K562 (cell line): ENCODE data around the gene COL5A3. TPM values are rescaled to one million over a fixed set of nuclear protein-coding genes. Genes with fewer than 3 reads are reported as not detected.

Experiments used
- ATAC-seq: fragments of 200-7000 bp; cut with Tn5 transposase; 3 replicates; pipeline ENCODE4 v1.9.1; 2020; ENCODE audit warnings: moderate library complexity
- BruUV-seq: library from RNA; stranded (reverse); fragments of 400-500 nt; replicated peaks from 2 replicates; lab custom pipeline; 2021; lab: Mats Ljungman, UMichigan
- CTCF ChIA-PET: fragments of 300-600 bp; formaldehyde crosslinking; extraction: SDS; loops from one replicate; lab custom pipeline; 2021; ENCODE audit warnings: low intra/inter-chr PET ratio; lab: Yijun Ruan, JAX
- POLR2A ChIA-PET: fragments of 300-600, 350-650 bp; sonication (Branson Sonifier 250); formaldehyde crosslinking; extraction: SDS; loops from one replicate; lab custom pipeline; 2021; ENCODE audit warnings: antibody characterized with exemption, inconsistent platforms; lab: Yijun Ruan, JAX
- DNase-seq, 4 experiments: peaks; one replicate each; pipeline versions ENCODE4 v3.0.0 to v3.0.0-alpha.2; 2011 to 2018; ENCODE audit warnings: low spot score in 3 of 4, mixed read lengths in 3 of 4; ENCODE audit errors: extremely low read depth in 1 of 4
- FAIRE-seq: peaks from 2 replicates; lab custom pipeline; 2011; peaks lifted over from hg19 to GRCh38; lab: Jason Lieb, UNC
- H2AFZ ChIP-seq: 2 replicates; pipeline ENCODE4 v1.6.0; 2011; ENCODE audit warnings: low read depth, low read length, control low read depth, inconsistent platforms
- H3K27ac ChIP-seq: fragments of 200-600 bp; 3 replicates; pipeline ENCODE4 v1.8.0; 2011; ENCODE audit warnings: low read depth, mild to moderate bottlenecking, control low read depth, inconsistent platforms, low read length, moderate library complexity, mixed read lengths; ENCODE audit errors: extremely low read depth
- H3K27me3 ChIP-seq, 2 experiments: fragments of 300-600 bp in 1 of 2; 2 replicates in 1 of 2; 3 replicates in 1 of 2; pipeline versions ENCODE4 v1.6.0 to v1.8.0; 2011; ENCODE audit warnings: inconsistent platforms in 2 of 2, low read length in 2 of 2, mild to moderate bottlenecking in 1 of 2, mixed read lengths in 1 of 2, moderate library complexity in 1 of 2; ENCODE audit not compliant: control insufficient read depth in 2 of 2, insufficient read depth in 2 of 2
- H3K36me3 ChIP-seq: fragments of 300-600 bp; 3 replicates; pipeline ENCODE4 v1.8.0; 2011; ENCODE audit warnings: mild to moderate bottlenecking, low read length, inconsistent platforms; ENCODE audit not compliant: control insufficient read depth, insufficient read depth
- H3K4me1 ChIP-seq, 2 experiments: fragments of 200-600 bp in 1 of 2; replicated peaks in 1 of 2; 2 replicates in 1 of 2; 3 replicates in 1 of 2; pipeline versions ENCODE4 v1.5.1 to v1.8.0; 2011; ENCODE audit warnings: inconsistent platforms in 2 of 2, low read length in 2 of 2, mild to moderate bottlenecking in 1 of 2, mixed read lengths in 1 of 2, moderate library complexity in 1 of 2; ENCODE audit not compliant: control insufficient read depth in 2 of 2, insufficient read depth in 2 of 2
- H3K4me2 ChIP-seq: 2 replicates; pipeline ENCODE4 v1.6.1; 2011; ENCODE audit warnings: low read length, control low read depth, inconsistent platforms, mixed read lengths; ENCODE audit not compliant: insufficient read depth
- H3K4me3 ChIP-seq: fragments of 200-600 bp; sonication (generic), shearing (Covaris generic); 2 replicates; pipeline ENCODE4 v1.5.1; 2016; ENCODE audit warnings: control low read depth, inconsistent platforms
- H3K79me2 ChIP-seq: fragments of 200-600 bp; 3 replicates; pipeline ENCODE4 v1.8.0; 2011; ENCODE audit warnings: low read length, inconsistent platforms; ENCODE audit not compliant: control insufficient read depth, insufficient read depth
- H3K9ac ChIP-seq, 2 experiments: 2 replicates each; pipeline versions ENCODE4 v1.6.0 to v1.6.1; 2011; ENCODE audit warnings: low read depth in 2 of 2, low read length in 2 of 2, control low read depth in 1 of 2, inconsistent platforms in 1 of 2, mild to moderate bottlenecking in 1 of 2, mixed read lengths in 1 of 2; ENCODE audit not compliant: insufficient read depth in 1 of 2
- H3K9me1 ChIP-seq: one replicate; pipeline ENCODE4 v1.6.0; 2011; ENCODE audit warnings: inconsistent platforms, mild to moderate bottlenecking, low read length, moderate library complexity; ENCODE audit not compliant: control insufficient read depth, insufficient read depth
- H3K9me3 ChIP-seq: replicated peaks from 2 replicates; pipeline ENCODE4 v1.5.1; 2011; ENCODE audit warnings: low read depth, low read length, inconsistent platforms; ENCODE audit not compliant: control insufficient read depth, insufficient read depth
- H4K20me1 ChIP-seq: replicated peaks from 2 replicates; pipeline ENCODE4 v1.6.1; 2011; ENCODE audit warnings: low read length, inconsistent platforms, mixed read lengths; ENCODE audit not compliant: control insufficient read depth, insufficient read depth
- BCOR ChIP-seq: fragments of 450-650 bp; IDR thresholded peaks from 2 replicates; pipeline ENCODE4 v1.6.1; 2016
- CBFA2T3 ChIP-seq: fragments of 450-650 bp; IDR thresholded peaks from 2 replicates; pipeline ENCODE4 v1.6.1; 2017
- EGR1 ChIP-seq: fragments of 450-650 bp; conservative IDR thresholded peaks from 2 replicates; pipeline ENCODE4 v1.6.1; 2017; ENCODE audit warnings: mild to moderate bottlenecking
- GABPA ChIP-seq: fragments of 200-800 bp; sonication (Bioruptor generic); conservative IDR thresholded peaks from 2 replicates; pipeline ENCODE4 v1.6.1; 2016; ENCODE audit warnings: low read depth, missing genetic modification characterization, missing compliant biosample characterization
- GABPB1 ChIP-seq: sonication (generic); formaldehyde crosslinking; IDR thresholded peaks from 2 replicates; pipeline ENCODE4 v1.8.0; 2022; ENCODE audit warnings: mild to moderate bottlenecking, missing genetic modification reagents
- MCM3 ChIP-seq: fragments of 450-650 bp; IDR thresholded peaks from 2 replicates; pipeline ENCODE4 v1.6.1; 2016
- NELFE ChIP-seq: IDR thresholded peaks from 2 replicates; pipeline ENCODE4 v1.6.1; 2011; ENCODE audit warnings: mild to moderate bottlenecking; ENCODE audit not compliant: insufficient read depth, insufficient read length
- POLR2A ChIP-seq: fragments of 450-650 bp; conservative IDR thresholded peaks from 2 replicates; pipeline ENCODE4 v1.6.1; 2016
- SIRT6 ChIP-seq: IDR thresholded peaks from one replicate; pipeline ENCODE4 v1.6.1; 2012; ENCODE audit warnings: low read depth, mild to moderate bottlenecking, control low read depth, inconsistent platforms, low read length, moderate library complexity
- SMAD1 ChIP-seq: fragments of 150-350 bp; IDR thresholded peaks from 2 replicates; pipeline ENCODE4 v1.6.1; 2014; ENCODE audit warnings: low read length, low read depth; ENCODE audit not compliant: partially characterized antibody
- SNRNP70 ChIP-seq: fragments of 200-400 bp; formaldehyde crosslinking; optimal IDR thresholded peaks from 2 replicates; pipeline ENCODE3; 2017; ENCODE audit warnings: low read depth, low read length
- TAF1 ChIP-seq: IDR thresholded peaks from 2 replicates; pipeline ENCODE4 v1.6.1; 2011; ENCODE audit warnings: mild to moderate bottlenecking, low read length, moderate library complexity; ENCODE audit not compliant: insufficient read depth, control insufficient read depth, severe bottlenecking; ENCODE audit errors: extremely low read depth
- ZBTB17 ChIP-seq: fragments of 450-650 bp; formaldehyde crosslinking; IDR thresholded peaks from 2 replicates; pipeline ENCODE4 v1.4.0; 2020; ENCODE audit warnings: mild to moderate bottlenecking
- ZNF324 ChIP-seq: fragments of 250-450 bp; sonication (Bioruptor Pico); IDR thresholded peaks from 2 replicates; pipeline ENCODE4 v1.4.0; 2020; ENCODE audit warnings: mild to moderate bottlenecking
- ZSCAN29 ChIP-seq: fragments of 450-650 bp; IDR thresholded peaks from 2 replicates; pipeline ENCODE4 v1.6.1; 2017
- WGBS: fragments of 100-300 bp; shearing (Covaris generic); methylation state at CpG from one replicate; pipeline ENCODE4 v1.1.6; 2016; ENCODE audit warnings: low coverage, mixed read lengths; ENCODE audit not compliant: insufficient coverage; ENCODE audit errors: missing lambda C conversion rate; 5-methylcytosine and 5-hydroxymethylcytosine counted together
- in situ Hi-C: fragments of 300-500 bp; cut with MboI; formaldehyde crosslinking; loops from 4 replicates; pipeline ENCODE4 v1.15.0; 2018; ENCODE audit warnings: inconsistent platforms, mixed read lengths
- intact Hi-C: fragments of 100-400 bp; cut with micrococcal nuclease; formaldehyde crosslinking; loops from 2 replicates; pipeline ENCODE4 v1.14.2; 2022
- polyA plus RNA-seq, 8 experiments: library from polyadenylated mRNA; depleted of rRNA in 4 of 8; stranded (reverse) in 5 of 8; unstranded in 3 of 8; fragments of >200 nt; fragmentation: Nextera tagmentation in 2 of 8; fragmentation: Illumina TruSeq in 1 of 8; extraction: Ambion mirVana in 2 of 8; extraction: Trizol in 1 of 8; gene quantifications; 2 replicates each; pipeline versions ENCODE4 v1.2.1 to v1.2.3, GENCODE V29; 2011 to 2014; ENCODE audit warnings: inconsistent platforms in 1 of 8, missing spikeins in 1 of 8
- total RNA-seq, 7 experiments: library from RNA; depleted of rRNA in 6 of 7; stranded (reverse); fragments of >200 nt in 6 of 7; fragmentation: Illumina TruSeq in 2 of 7; extraction: Trizol in 2 of 7; gene quantifications; 2 replicates each; pipeline versions ENCODE4 v1.2.1 to v1.2.3, GENCODE V29; 2011 to 2021; ENCODE audit warnings: low replicate concordance in 1 of 7
- TF ChIP-seq, protein P1 (sequence below), 3 experiments: fragments of 200-800 bp in 1 of 3; sonication (Bioruptor generic) in 1 of 3; sonication (generic) in 1 of 3; formaldehyde crosslinking in 1 of 3; IDR thresholded peaks; 2 replicates each; pipeline versions ENCODE4 v1.6.1 to v1.8.0; 2016 to 2022; ENCODE audit warnings: mild to moderate bottlenecking in 2 of 3, missing compliant biosample characterization in 2 of 3, missing genetic modification characterization in 2 of 3, missing genetic modification reagents in 1 of 3
- TF ChIP-seq, protein P2 (sequence below): sonication (generic); formaldehyde crosslinking; IDR thresholded peaks from 2 replicates; pipeline ENCODE4 v1.8.0; 2023; ENCODE audit warnings: mild to moderate bottlenecking, missing genetic modification reagents
- TF ChIP-seq, protein P3 (sequence below), 2 experiments: fragments of 450-650 bp; IDR thresholded peaks; 2 replicates each; pipeline ENCODE4 v1.6.1; 2016

Gene COL5A3
- total and polyA plus RNA-seq, 9 of the 15 experiments (the other 6 are each of a cell fraction or from before 2014, with no cell fraction given), result 0.01 to 0.02 TPM; not detected in 7

DNA sequence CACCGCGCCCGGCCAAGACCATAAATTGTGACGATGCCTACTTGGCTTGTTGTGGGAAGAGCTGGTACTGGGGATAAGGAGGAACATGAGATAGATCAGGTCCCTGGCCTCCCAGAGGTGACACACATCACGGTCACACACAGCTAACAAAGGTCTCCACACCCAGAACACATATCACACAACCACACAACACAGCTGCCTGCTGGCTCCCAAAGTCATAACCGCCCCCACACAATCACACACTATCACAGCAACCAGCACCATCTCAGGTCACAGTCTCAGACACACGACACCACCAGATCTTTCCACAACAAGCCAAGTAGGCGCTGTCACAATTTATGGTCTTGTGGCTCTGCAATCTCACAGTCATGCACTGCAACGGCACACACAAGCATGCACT, 5.7 kb downstream of the COL5A3 start (continued):
- no peak for TF ChIP-seq BCOR
- no peak for TF ChIP-seq POLR2A
- TF ChIP-seq, protein P1, sequence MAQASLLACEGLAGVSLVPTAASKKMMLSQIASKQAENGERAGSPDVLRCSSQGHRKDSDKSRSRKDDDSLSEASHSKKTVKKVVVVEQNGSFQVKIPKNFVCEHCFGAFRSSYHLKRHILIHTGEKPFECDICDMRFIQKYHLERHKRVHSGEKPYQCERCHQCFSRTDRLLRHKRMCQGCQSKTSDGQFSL (CRISPR knock-in tag; IDR thresholded peaks at IDR 0.05), result no peak
- TF ChIP-seq, protein P1 (tag; IDR thresholded peaks at IDR 0.05), result no peak
- TF ChIP-seq SMAD1, result no peak
- no peak for TF ChIP-seq NELFE
- TF ChIP-seq GABPB1 (CRISPR knock-in tag), result no peak
- TF ChIP-seq SIRT6, result no peak
- TF ChIP-seq ZNF324 (CRISPR knock-in tag), result no peak
- no peak for TF ChIP-seq TAF1
- TF ChIP-seq EGR1, result peak; percentile 48
- TF ChIP-seq SNRNP70, result no peak
- TF ChIP-seq CBFA2T3, result peak; percentile 57

DNA sequence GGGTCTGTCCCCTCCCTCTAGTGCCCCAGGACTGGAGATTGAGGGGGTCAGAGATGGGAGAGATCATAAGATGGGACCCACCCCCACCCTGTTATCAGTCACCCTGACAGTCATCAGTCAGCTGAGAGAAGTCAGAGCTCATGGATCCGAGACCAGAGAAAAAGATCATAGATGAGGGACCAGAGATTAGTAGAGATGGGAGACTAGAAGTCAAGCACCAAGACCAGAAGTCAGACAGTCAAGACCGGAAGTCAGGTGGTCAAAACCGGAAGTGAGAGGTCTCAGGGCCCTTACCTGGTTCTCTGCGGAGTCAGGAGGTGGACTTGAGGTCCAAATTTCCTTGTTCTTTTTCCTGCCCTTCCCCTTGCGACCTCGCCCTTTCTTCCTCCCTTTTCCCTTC, 7.0 kb downstream of the COL5A3 start:
- POLR2A ChIA-PET, result interaction anchor here (0.6 to 1.0 kb wide), 3 partner anchors 11 to 140 kb away, joined by 3 to 4 read pairs (median 3); no protein-coding TSS in a partner anchor
- WGBS, result 3% methylated on average over 6 of the region's 6 CpGs
- in situ Hi-C loops, result loop anchor here (5.0 kb wide), 1 partner anchor 66 kb away; the partner anchor contains the start of gene OLFM2
- TF ChIP-seq MCM3 (no peak), ZSCAN29 (no peak), GABPA (tag) (peak; percentile 62), ZBTB17 (peak; percentile 78)
- TF ChIP-seq, protein P2, sequence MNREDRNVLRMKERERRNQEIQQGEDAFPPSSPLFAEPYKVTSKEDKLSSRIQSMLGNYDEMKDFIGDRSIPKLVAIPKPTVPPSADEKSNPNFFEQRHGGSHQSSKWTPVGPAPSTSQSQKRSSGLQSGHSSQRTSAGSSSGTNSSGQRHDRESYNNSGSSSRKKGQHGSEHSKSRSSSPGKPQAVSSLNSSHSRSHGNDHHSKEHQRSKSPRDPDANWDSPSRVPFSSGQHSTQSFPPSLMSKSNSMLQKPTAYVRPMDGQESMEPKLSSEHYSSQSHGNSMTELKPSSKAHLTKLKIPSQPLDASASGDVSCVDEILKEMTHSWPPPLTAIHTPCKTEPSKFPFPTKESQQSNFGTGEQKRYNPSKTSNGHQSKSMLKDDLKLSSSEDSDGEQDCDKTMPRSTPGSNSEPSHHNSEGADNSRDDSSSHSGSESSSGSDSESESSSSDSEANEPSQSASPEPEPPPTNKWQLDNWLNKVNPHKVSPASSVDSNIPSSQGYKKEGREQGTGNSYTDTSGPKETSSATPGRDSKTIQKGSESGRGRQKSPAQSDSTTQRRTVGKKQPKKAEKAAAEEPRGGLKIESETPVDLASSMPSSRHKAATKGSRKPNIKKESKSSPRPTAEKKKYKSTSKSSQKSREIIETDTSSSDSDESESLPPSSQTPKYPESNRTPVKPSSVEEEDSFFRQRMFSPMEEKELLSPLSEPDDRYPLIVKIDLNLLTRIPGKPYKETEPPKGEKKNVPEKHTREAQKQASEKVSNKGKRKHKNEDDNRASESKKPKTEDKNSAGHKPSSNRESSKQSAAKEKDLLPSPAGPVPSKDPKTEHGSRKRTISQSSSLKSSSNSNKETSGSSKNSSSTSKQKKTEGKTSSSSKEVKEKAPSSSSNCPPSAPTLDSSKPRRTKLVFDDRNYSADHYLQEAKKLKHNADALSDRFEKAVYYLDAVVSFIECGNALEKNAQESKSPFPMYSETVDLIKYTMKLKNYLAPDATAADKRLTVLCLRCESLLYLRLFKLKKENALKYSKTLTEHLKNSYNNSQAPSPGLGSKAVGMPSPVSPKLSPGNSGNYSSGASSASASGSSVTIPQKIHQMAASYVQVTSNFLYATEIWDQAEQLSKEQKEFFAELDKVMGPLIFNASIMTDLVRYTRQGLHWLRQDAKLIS (CRISPR knock-in tag), result no peak
- TF ChIP-seq, protein P3, sequence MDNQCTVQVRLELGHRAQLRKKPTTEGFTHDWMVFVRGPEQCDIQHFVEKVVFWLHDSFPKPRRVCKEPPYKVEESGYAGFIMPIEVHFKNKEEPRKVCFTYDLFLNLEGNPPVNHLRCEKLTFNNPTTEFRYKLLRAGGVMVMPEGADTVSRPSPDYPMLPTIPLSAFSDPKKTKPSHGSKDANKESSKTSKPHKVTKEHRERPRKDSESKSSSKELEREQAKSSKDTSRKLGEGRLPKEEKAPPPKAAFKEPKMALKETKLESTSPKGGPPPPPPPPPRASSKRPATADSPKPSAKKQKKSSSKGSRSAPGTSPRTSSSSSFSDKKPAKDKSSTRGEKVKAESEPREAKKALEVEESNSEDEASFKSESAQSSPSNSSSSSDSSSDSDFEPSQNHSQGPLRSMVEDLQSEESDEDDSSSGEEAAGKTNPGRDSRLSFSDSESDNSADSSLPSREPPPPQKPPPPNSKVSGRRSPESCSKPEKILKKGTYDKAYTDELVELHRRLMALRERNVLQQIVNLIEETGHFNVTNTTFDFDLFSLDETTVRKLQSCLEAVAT (IDR thresholded peaks at IDR 0.05), result peak in 1 of 2 experiments; percentile 77; a peak in 2 of 4 replicates

More for the DNA sequence above, 7.0 kb downstream of the COL5A3 start:
- ATAC-seq, result no peak
- Histone ChIP-seq H3K9me1 (peaks cover 4% of the 10 kb centered on the region), H3K27me3 (peaks cover under 1 to 6% of the 10 kb centered on the region in 2 experiments; a peak in 1 of 5 replicates), H3K9ac (no peak overlapping the region), H3K9me3 (no peaks in the 10 kb centered on the region), H3K79me2 (no peaks in the 10 kb centered on the region), H4K20me1 (no peaks in the 10 kb centered on the region), H3K4me1 (peaks cover 0 to 4% of the 10 kb centered on the region in 2 experiments; a peak in 2 of 5 replicates), H2AFZ (no peak overlapping the region), H3K4me3 (no peak overlapping the region), H3K36me3 (no peaks in the 10 kb centered on the region), H3K27ac (no peak overlapping the region), H3K4me2 (no peak overlapping the region)
- FAIRE-seq, result no peak
- CTCF ChIA-PET, result no interaction called here
- DNase-seq, result no peak
- BruUV-seq, result no TSS peak
- intact Hi-C loops, result no loop called here
